Esophagus muscularis mucosa (tissue), 3 donors: ENCODE data around the gene DNLZ.

Experiments used
- POLR2A ChIP-seq: fragments of 450-650 bp; IDR thresholded peaks from one replicate; pipeline ENCODE4 v1.6.1; 2017; ENCODE audit warnings: antibody characterized with exemption, moderate library complexity, mild to moderate bottlenecking, low read depth
- POLR2AphosphoS5 ChIP-seq, 2 donors: sonication (generic); formaldehyde crosslinking; IDR thresholded peaks; one replicate each; pipeline ENCODE4 v1.6.1; 2017; ENCODE audit warnings: antibody characterized with exemption in 2 of 2
- TF ChIP-seq, protein P1 (sequence below), 3 experiments: fragments of 200-600 bp in 2 of 3; fragments of 450-650 bp in 1 of 3; sonication (generic) in 2 of 3; IDR thresholded peaks; one replicate each; pipeline ENCODE4 v1.5.1; 2017 to 2019; ENCODE audit warnings: antibody characterized with exemption in 3 of 3, mild to moderate bottlenecking in 2 of 3, moderate library complexity in 1 of 3

DNA sequence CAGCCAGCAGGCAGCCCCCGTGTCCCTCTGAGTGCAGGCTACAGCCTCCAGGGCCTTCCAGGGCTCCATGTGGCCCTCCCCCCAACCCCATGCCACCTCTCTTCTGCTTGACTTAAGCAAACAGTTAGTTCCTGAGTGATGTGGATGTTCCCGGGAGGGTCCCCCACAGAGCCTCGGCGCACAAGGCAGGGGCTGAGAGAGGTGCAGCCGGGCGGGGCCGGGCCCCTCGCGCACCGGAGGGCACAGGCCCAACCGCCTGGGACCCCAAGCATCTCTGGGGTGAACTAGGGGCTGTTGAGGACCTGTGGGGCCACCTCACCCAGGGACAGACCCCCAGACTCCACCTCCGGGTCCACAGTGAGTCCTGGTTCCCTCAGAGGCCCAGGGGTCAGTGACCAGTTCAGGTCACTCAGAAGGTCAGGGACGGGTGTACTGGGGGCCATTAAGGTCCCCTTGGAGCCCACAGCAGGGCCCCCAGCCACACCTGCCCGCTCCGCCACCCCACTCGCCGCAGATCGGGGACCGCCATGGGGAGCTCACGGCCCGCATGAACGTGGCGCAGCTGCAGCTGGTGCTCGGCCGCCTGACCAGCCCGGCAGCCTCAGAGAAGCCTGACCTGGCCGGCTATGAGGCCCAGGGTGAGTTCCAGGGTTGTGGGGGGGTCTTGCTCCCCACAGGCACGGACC lies 23.0 kb downstream of the DNLZ start:
- TF ChIP-seq, protein P1, sequence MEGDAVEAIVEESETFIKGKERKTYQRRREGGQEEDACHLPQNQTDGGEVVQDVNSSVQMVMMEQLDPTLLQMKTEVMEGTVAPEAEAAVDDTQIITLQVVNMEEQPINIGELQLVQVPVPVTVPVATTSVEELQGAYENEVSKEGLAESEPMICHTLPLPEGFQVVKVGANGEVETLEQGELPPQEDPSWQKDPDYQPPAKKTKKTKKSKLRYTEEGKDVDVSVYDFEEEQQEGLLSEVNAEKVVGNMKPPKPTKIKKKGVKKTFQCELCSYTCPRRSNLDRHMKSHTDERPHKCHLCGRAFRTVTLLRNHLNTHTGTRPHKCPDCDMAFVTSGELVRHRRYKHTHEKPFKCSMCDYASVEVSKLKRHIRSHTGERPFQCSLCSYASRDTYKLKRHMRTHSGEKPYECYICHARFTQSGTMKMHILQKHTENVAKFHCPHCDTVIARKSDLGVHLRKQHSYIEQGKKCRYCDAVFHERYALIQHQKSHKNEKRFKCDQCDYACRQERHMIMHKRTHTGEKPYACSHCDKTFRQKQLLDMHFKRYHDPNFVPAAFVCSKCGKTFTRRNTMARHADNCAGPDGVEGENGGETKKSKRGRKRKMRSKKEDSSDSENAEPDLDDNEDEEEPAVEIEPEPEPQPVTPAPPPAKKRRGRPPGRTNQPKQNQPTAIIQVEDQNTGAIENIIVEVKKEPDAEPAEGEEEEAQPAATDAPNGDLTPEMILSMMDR (IDR thresholded peaks at IDR 0.05), result no peak
- no peak for TF ChIP-seq POLR2A
- TF ChIP-seq POLR2AphosphoS5 (IDR thresholded peaks at IDR 0.05), result no peak
